Measurements from ENCODE around the gene HIC2. TPM values are rescaled to one million over a fixed set of nuclear protein-coding genes. Genes with fewer than 3 reads are reported as not detected.
A peak's percentile ranks its signal among the peaks of the same experiment; 100 is the strongest.

The HIC2 gene
- total and polyA plus RNA-seq, 9 of the 15 experiments (the other 6 are each of a cell fraction or from before 2014, with no cell fraction given): 1.7 to 117 (median 35.5) TPM

DNA sequence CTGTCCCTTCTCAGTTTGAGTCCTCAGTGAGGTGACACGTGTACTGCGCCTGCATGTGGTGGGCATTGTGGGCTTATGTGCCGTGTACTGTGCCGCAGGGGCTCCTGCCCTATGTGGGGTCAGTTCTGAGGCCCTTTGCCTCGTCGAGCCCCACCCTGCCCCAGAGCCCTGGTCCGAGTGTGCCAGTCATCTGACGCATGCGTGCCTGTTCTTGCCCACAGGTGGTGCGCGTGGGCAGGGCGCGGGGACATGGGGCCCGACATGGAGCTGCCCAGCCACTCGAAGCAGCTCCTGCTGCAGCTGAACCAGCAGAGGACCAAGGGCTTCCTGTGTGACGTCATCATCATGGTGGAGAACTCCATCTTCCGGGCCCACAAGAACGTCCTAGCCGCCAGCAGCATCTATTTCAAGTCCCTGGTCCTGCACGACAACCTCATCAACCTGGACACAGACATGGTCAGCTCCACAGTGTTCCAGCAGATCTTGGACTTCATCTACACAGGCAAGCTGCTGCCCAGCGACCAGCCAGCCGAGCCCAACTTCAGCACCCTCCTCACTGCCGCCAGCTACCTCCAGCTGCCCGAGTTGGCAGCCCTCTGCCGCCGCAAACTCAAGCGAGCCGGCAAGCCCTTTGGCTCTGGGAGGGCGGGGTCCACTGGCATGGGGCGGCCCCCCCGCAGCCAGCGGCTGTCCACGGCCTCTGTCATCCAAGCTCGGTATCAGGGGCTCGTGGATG is 27.7 kb downstream of the HIC2 start (continued):
- TF ChIP-seq, protein P1, sequence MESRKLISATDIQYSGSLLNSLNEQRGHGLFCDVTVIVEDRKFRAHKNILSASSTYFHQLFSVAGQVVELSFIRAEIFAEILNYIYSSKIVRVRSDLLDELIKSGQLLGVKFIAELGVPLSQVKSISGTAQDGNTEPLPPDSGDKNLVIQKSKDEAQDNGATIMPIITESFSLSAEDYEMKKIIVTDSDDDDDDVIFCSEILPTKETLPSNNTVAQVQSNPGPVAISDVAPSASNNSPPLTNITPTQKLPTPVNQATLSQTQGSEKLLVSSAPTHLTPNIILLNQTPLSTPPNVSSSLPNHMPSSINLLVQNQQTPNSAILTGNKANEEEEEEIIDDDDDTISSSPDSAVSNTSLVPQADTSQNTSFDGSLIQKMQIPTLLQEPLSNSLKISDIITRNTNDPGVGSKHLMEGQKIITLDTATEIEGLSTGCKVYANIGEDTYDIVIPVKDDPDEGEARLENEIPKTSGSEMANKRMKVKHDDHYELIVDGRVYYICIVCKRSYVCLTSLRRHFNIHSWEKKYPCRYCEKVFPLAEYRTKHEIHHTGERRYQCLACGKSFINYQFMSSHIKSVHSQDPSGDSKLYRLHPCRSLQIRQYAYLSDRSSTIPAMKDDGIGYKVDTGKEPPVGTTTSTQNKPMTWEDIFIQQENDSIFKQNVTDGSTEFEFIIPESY (CRISPR knock-in tag; IDR thresholded peaks at IDR 0.05): peak; percentile 88
- TF ChIP-seq POLR2H (tag; IDR thresholded peaks at IDR 0.05; ENCODE audit: low read depth) (no peak), SOX6 (IDR thresholded peaks at IDR 0.05) (no peak), CBX3 (IDR thresholded peaks at IDR 0.05; ENCODE audit: borderline replicate concordance in 1 of 2, low read length in 2 of 2) (no peak), PRMT5 (CRISPR knock-in tag; IDR thresholded peaks at IDR 0.05) (0 out of 2 replicates have a peak, but pooled peaks have one; percentile 15), ZNF311 (CRISPR knock-in tag; IDR thresholded peaks at IDR 0.05) (no peak), ZNF143 (CRISPR knock-in tag; IDR thresholded peaks at IDR 0.05) (peak; percentile 38; the same call in 1 of the 2 replicates), MTA3 (IDR thresholded peaks at IDR 0.05; ENCODE audit: borderline replicate concordance) (0 out of 2 replicates have a peak, but pooled peaks have one; percentile 25), TARDBP (IDR thresholded peaks at IDR 0.05) (no peak), NR4A1 (CRISPR knock-in tag; IDR thresholded peaks at IDR 0.05) (0 out of 2 replicates have a peak, but pooled peaks have one; percentile 39), NR4A1 (tag; IDR thresholded peaks at IDR 0.05) (no peak), FOXP1 (CRISPR knock-in tag; IDR thresholded peaks at IDR 0.05) (peak; percentile 70; the same call in 1 of the 2 replicates), KLF6 (CRISPR knock-in tag; IDR thresholded peaks at IDR 0.05; ENCODE audit: borderline replicate concordance) (no peak), MEF2A (IDR thresholded peaks at IDR 0.05; ENCODE audit: control insufficient read depth, low read depth, low read length) (no peak), ZNF12 (CRISPR knock-in tag; IDR thresholded peaks at IDR 0.05) (0 out of 2 replicates have a peak, but pooled peaks have one; percentile 45), MAFF (IDR thresholded peaks at IDR 0.05; ENCODE audit: low read length) (no peak), CSDE1 (IDR thresholded peaks at IDR 0.05) (no peak), CEBPB (tag; IDR thresholded peaks at IDR 0.05) (no peak), HNRNPUL1 (IDR thresholded peaks at IDR 0.05; ENCODE audit: low read length) (no peak), GABPB1 (CRISPR knock-in tag; IDR thresholded peaks at IDR 0.05) (no peak), NR2F6 (CRISPR knock-in tag; IDR thresholded peaks at IDR 0.05) (no peak), KAT2B (IDR thresholded peaks at IDR 0.05; ENCODE audit: low read depth, low read length) (no peak)
- TF ChIP-seq, protein P2, sequence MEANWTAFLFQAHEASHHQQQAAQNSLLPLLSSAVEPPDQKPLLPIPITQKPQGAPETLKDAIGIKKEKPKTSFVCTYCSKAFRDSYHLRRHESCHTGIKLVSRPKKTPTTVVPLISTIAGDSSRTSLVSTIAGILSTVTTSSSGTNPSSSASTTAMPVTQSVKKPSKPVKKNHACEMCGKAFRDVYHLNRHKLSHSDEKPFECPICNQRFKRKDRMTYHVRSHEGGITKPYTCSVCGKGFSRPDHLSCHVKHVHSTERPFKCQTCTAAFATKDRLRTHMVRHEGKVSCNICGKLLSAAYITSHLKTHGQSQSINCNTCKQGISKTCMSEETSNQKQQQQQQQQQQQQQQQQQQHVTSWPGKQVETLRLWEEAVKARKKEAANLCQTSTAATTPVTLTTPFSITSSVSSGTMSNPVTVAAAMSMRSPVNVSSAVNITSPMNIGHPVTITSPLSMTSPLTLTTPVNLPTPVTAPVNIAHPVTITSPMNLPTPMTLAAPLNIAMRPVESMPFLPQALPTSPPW (CRISPR knock-in tag; IDR thresholded peaks at IDR 0.05): no peak
- TF ChIP-seq, protein P3, sequence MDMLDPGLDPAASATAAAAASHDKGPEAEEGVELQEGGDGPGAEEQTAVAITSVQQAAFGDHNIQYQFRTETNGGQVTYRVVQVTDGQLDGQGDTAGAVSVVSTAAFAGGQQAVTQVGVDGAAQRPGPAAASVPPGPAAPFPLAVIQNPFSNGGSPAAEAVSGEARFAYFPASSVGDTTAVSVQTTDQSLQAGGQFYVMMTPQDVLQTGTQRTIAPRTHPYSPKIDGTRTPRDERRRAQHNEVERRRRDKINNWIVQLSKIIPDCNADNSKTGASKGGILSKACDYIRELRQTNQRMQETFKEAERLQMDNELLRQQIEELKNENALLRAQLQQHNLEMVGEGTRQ (CRISPR knock-in tag; IDR thresholded peaks at IDR 0.05): 0 out of 2 replicates have a peak, but pooled peaks have one; percentile 7
- TF ChIP-seq, protein P4, sequence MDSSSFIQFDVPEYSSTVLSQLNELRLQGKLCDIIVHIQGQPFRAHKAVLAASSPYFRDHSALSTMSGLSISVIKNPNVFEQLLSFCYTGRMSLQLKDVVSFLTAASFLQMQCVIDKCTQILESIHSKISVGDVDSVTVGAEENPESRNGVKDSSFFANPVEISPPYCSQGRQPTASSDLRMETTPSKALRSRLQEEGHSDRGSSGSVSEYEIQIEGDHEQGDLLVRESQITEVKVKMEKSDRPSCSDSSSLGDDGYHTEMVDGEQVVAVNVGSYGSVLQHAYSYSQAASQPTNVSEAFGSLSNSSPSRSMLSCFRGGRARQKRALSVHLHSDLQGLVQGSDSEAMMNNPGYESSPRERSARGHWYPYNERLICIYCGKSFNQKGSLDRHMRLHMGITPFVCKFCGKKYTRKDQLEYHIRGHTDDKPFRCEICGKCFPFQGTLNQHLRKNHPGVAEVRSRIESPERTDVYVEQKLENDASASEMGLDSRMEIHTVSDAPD (CRISPR knock-in tag; IDR thresholded peaks at IDR 0.05): no peak

Data from K562 (cell line).